Psoas muscle (tissue), 8 donors: ENCODE results near the gene FLT3LG. TPM values are rescaled to one million over a fixed set of nuclear protein-coding genes. Genes with fewer than 3 reads are reported as not detected.

Source experiments
- ATAC-seq, 4 donors: fragments of 200-7000 bp; cut with Tn5 transposase; one replicate each; pipeline ENCODE4 v1.9.1; 2020; ENCODE audit warnings: moderate library complexity in 3 of 4, mild to moderate bottlenecking in 2 of 4
- DNase-seq, 2 donors: peaks; one replicate each; pipeline ENCODE4 v3.0.0-alpha.2; 2020
- H3K27ac ChIP-seq: fragments of 200-600 bp; one replicate; pipeline ENCODE4 v1.8.0; 2022
- H3K27me3 ChIP-seq, 3 donors: fragments of 200-600 bp in 1 of 3; one replicate each; pipeline versions ENCODE4 v1.6.1 to v1.8.0; 2013 to 2022; ENCODE audit warnings: low read length in 2 of 3, mild to moderate bottlenecking in 2 of 3, moderate library complexity in 1 of 3; ENCODE audit not compliant: insufficient read depth in 3 of 3
- H3K36me3 ChIP-seq, 2 donors: fragments of 200-600 bp in 1 of 2; one replicate each; pipeline versions ENCODE4 v1.6.1 to v1.8.0; 2013 to 2022; ENCODE audit warnings: low read depth in 1 of 2, mild to moderate bottlenecking in 1 of 2, moderate library complexity in 1 of 2; ENCODE audit not compliant: insufficient read depth in 1 of 2
- H3K4me1 ChIP-seq: fragments of 200-600 bp; one replicate; pipeline ENCODE4 v1.8.0; 2022
- H3K4me3 ChIP-seq: fragments of 200-600 bp; one replicate; pipeline ENCODE4 v1.8.0; 2022; ENCODE audit warnings: mild to moderate bottlenecking
- H3K9me3 ChIP-seq: fragments of 200-600 bp; one replicate; pipeline ENCODE4 v1.8.0; 2022
- WGBS, 3 donors: extraction: QIAGEN DNeasy Blood & Tissue Kit; methylation state at CpG; one replicate each; pipeline versions ENCODE4 v1.1.6 to v1.1.7; 2013; 5-methylcytosine and 5-hydroxymethylcytosine counted together
- intact Hi-C, 2 donors: fragments of 100-400 bp; cut with DNase I; formaldehyde crosslinking; loops; one replicate each; pipeline versions ENCODE4 v1.11.0 to v1.14.2; 2022
- polyA plus RNA-seq, 3 donors: library from polyadenylated mRNA; stranded (reverse); fragments of 200-250 nt; gene quantifications; one replicate each; pipeline ENCODE4 v1.2.3, GENCODE V29; 2013
- total RNA-seq, 4 donors: library from RNA; stranded (reverse); fragmentation: NEBNext Ultra II Directional in 2 of 4; extraction: Animal tissue kit (Norgen Biotek cat#: 25700) in 2 of 4; gene quantifications; one replicate each; pipeline versions ENCODE4 v1.2.1 to v1.2.4, GENCODE V29; 2021 to 2023
- TF ChIP-seq, protein P1 (sequence below): fragments of 200-600 bp; IDR thresholded peaks from one replicate; pipeline ENCODE4 v1.8.0; 2022; ENCODE audit warnings: antibody characterized with exemption
- donor health status: healthy with polysubstance abuse.
- donor health status: DM: no; HTN: no; CAD: no; lungs with moderate emphysema.
- donor health status: Bipolar disorder and iron deficiency.
- donor health status: healthy.
- donor health status: DM: yes; HTN: yes; CAD: no.
- donor health status: DM: no; HTN: no; CAD: no.
- donor health status: DM: no; HTN: no; CAD: no.
- donor health status: DM: yes; HTN: yes; CAD: no.

Gene FLT3LG
- total and polyA plus RNA-seq, 7 donors, result 1.9 to 4.5 (median 2.9) TPM

- no peaks in the 10 kb centered on the region for H3K27me3 ChIP-seq
- WGBS, 3 donors, result 38 to 41% (median 39%) methylated on average over 14 of the region's 14 CpGs
- H3K27ac ChIP-seq, result no peak overlapping the region
- TF ChIP-seq, protein P1, sequence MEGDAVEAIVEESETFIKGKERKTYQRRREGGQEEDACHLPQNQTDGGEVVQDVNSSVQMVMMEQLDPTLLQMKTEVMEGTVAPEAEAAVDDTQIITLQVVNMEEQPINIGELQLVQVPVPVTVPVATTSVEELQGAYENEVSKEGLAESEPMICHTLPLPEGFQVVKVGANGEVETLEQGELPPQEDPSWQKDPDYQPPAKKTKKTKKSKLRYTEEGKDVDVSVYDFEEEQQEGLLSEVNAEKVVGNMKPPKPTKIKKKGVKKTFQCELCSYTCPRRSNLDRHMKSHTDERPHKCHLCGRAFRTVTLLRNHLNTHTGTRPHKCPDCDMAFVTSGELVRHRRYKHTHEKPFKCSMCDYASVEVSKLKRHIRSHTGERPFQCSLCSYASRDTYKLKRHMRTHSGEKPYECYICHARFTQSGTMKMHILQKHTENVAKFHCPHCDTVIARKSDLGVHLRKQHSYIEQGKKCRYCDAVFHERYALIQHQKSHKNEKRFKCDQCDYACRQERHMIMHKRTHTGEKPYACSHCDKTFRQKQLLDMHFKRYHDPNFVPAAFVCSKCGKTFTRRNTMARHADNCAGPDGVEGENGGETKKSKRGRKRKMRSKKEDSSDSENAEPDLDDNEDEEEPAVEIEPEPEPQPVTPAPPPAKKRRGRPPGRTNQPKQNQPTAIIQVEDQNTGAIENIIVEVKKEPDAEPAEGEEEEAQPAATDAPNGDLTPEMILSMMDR, result peak; percentile 65
- peaks cover 32% of the 10 kb centered on the region for H3K4me1 ChIP-seq
- peak overlapping the region; percentile 34 for H3K4me3 ChIP-seq
- DNase-seq, result peak in 1 of 2 donors; percentile 52
- peaks cover 10 to 22% of the 10 kb centered on the region in 2 donors for H3K36me3 ChIP-seq
- peak; percentile 50 to 71 (median 62) for ATAC-seq
- no peaks in the 10 kb centered on the region for H3K9me3 ChIP-seq
- intact Hi-C loops, result loop anchor here in 1 of 2 donors (1.0 kb wide), 2 partner anchors 44 to 67 kb away; no protein-coding TSS in a partner anchor
Observed at GRCh38 chr19:49502866-49503581, 29.0 kb downstream of the FLT3LG start.

DNA sequence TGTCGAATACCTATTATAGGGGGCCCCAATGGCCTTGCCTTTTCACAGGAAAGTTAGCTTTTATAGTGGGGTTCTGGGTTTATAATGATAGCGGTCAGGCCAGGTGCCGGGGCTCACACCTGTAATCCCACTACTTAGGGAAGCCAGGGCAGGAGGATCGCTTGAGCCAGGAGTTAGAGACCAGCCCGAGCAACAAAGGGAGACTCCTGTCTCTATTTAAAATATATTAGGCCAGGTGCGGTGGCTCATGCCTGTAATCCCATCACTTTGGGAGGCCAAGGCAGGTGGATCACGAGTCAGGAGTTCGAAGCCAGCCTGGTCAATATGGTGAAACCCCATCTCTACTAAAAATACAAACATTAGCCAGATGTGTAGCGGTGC is 29.6 kb downstream of the FLT3LG start:
- Histone ChIP-seq H3K27ac (no peak overlapping the region), H3K4me3 (no peak overlapping the region), H3K36me3 (peaks cover 9 to 16% of the 10 kb centered on the region in 2 donors), H3K27me3 (no peaks in the 10 kb centered on the region), H3K9me3 (no peaks in the 10 kb centered on the region), H3K4me1 (peaks cover 26% of the 10 kb centered on the region)
- ATAC-seq (no peak), DNase-seq (no peak)
- TF ChIP-seq, protein P1, result no peak
- 54 to 60% (median 59%) methylated on average over 9 of the region's 9 CpGs for WGBS, 3 donors
- intact Hi-C loops, result loop anchor here in 1 of 2 donors (1.0 kb wide), 2 partner anchors 44 to 67 kb away; no protein-coding TSS in a partner anchor

DNA sequence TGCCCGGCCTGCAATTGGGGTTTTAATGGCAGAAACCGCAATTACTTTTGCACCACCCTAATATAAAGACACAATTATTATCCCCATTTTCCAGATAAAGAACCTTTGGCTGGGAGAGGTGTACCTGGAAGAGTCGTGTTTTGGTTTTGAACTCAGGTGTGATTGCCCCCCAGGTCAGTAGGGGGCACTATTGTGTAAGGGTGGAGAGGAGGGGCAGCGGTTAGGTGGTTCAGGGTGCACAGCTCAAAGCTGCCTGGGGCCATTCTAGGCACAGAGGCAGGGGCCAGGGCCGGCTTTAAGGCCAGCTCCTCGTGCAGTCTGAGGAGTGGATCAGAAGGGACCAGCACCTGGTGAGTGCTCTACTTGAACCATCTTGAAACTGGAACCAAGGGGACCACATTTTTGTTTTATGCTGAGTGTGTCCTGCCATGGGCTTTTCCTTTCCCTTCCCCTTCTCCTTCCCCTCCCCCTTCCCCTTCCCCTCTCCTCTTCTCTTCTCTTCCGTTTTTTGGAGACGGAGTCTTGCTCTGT is 32.6 kb downstream of the FLT3LG start:
- Histone ChIP-seq H3K4me1 (peaks cover 8% of the 10 kb centered on the region), H3K27me3 (no peaks in the 10 kb centered on the region), H3K9me3 (no peaks in the 10 kb centered on the region), H3K27ac (no peak overlapping the region), H3K4me3 (no peak overlapping the region), H3K36me3 (no peaks in the 10 kb centered on the region)
- WGBS, 3 donors, result 33 to 39% (median 38%) methylated on average over 8 of the region's 8 CpGs
- TF ChIP-seq, protein P1, result peak; percentile 66
- DNase-seq (peak; percentile 47 to 76), ATAC-seq (peak; percentile 75 to 85 (median 79))
- intact Hi-C loops, result no loop called here

DNA sequence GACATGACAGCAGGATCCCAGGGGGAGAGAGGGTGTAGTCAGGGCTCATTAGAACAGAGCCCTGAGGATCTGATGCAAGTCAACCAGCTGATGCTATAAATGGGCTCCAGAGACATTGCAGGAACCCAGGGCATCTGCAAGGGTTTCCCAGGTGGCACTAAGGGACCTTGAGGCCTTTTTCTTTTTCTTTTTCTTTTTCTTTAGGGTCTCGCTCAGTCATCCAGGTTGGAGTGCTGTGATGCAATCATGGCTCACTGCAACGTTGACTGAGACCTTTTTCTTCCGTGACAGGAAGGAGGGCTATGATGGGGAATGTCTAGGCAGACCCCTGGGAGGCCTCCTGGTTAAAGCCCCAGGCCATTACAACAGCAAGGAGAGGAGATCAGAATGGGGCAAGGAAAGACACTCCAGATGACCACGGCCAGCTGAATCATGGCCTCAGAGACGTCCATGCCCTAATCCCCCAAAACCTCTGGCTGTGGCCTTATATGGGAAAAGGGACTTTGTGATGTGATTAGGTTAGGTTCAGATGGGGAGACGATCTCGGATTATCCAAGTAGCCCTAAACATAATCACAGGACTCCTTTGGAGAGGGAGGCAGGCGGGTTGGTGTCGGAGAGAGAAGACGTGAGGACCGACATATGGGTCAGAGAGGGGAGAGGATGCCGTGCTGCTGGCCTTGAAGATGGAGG is 33.9 kb downstream of the FLT3LG start:
- no peak overlapping the region for H3K27ac ChIP-seq
- H3K27me3 ChIP-seq, result no peaks in the 10 kb centered on the region
- ATAC-seq, result no peak
- TF ChIP-seq, protein P1, result no peak
- DNase-seq, result no peak
- 76 to 88% (median 78%) methylated on average over 12 of the region's 12 CpGs for WGBS, 3 donors
- intact Hi-C loops, result no loop called here
- H3K4me1 ChIP-seq, result peaks cover 16% of the 10 kb centered on the region
- H3K36me3 ChIP-seq, result no peaks in the 10 kb centered on the region
- no peaks in the 10 kb centered on the region for H3K9me3 ChIP-seq
- H3K4me3 ChIP-seq, result no peak overlapping the region
